Activated T-cell treated with anti-CD3 and anti-CD28 coated beads, Interleukin-2, amount 50 U/mL, for 4 hours (primary cell): ENCODE data around the gene RPN2. TPM values are rescaled to one million over a fixed set of nuclear protein-coding genes. Genes with fewer than 3 reads are reported as not detected.

Experiments used
- ATAC-seq, 2 donors: fragments of 200-7000 bp; cut with Tn5 transposase; one replicate each; pipeline ENCODE4 v1.10.0; 2021
- DNase-seq: peaks from one replicate; pipeline ENCODE4 v3.0.0-alpha.2; 2020
- H3K27me3 Mint-ChIP-seq: one replicate; pipeline ENCODE4 v1.8.0; 2021; ENCODE audit warnings: low read depth, mixed read lengths
- H3K36me3 Mint-ChIP-seq: one replicate; pipeline ENCODE4 v1.8.0; 2022; ENCODE audit warnings: mixed read lengths; ENCODE audit not compliant: insufficient read depth
- H3K4me1 Mint-ChIP-seq: one replicate; pipeline ENCODE4 v1.8.0; 2021; ENCODE audit warnings: low read depth, mixed read lengths
- H3K4me3 Mint-ChIP-seq: one replicate; pipeline ENCODE4 v1.8.0; 2021; ENCODE audit warnings: mild to moderate bottlenecking, moderate library complexity, mixed read lengths
- H3K9me3 Mint-ChIP-seq: one replicate; pipeline ENCODE4 v1.8.0; 2021; ENCODE audit warnings: mixed read lengths
- total RNA-seq, 3 donors: library from RNA; stranded (reverse); gene quantifications; one replicate each; pipeline ENCODE4 v1.2.1, GENCODE V29; 2021

RPN2 gene
- total RNA-seq, 3 donors from 2014 or later = 186 to 199 (median 188) TPM

DNA sequence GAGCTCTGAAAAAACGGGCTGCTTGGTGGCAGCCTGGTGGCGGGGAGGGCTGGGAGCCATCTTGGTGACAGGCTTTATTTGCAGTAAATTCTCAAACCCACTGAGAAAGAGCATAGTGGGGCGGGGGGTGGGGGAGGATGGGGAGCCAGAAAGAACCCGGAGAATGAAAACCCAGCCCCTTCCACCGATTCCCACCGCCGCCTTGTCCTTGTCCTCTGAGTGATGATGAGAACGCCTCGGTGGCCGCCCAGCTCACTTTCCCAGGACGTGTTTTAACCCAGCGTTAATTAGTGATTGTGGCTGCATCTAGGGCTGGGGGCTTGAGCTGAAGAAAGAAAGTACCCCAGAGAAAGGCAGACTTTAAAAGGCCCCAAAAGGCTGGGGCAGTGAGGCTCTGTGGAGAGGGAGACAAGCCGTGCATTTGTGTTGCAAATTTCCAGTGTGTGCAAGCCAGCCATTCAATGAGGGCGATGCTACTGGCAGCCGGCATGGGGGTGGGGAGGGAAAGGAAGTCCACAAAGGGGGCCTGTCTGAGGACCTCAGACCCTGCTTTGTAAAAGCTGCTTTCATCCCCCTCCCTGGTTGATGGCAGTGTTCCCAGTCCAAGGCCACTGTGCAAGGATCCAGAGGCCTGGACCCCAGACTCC is 88.7 kb downstream of the RPN2 start:
- Mint-ChIP-seq H3K9me3 (no peaks in the 10 kb centered on the region), H3K4me3 (no peak overlapping the region), H3K27me3 (no peaks in the 10 kb centered on the region), H3K4me1 (no peaks in the 10 kb centered on the region), H3K36me3 (no peaks in the 10 kb centered on the region)
- DNase-seq (no peak), ATAC-seq (no peak)

DNA sequence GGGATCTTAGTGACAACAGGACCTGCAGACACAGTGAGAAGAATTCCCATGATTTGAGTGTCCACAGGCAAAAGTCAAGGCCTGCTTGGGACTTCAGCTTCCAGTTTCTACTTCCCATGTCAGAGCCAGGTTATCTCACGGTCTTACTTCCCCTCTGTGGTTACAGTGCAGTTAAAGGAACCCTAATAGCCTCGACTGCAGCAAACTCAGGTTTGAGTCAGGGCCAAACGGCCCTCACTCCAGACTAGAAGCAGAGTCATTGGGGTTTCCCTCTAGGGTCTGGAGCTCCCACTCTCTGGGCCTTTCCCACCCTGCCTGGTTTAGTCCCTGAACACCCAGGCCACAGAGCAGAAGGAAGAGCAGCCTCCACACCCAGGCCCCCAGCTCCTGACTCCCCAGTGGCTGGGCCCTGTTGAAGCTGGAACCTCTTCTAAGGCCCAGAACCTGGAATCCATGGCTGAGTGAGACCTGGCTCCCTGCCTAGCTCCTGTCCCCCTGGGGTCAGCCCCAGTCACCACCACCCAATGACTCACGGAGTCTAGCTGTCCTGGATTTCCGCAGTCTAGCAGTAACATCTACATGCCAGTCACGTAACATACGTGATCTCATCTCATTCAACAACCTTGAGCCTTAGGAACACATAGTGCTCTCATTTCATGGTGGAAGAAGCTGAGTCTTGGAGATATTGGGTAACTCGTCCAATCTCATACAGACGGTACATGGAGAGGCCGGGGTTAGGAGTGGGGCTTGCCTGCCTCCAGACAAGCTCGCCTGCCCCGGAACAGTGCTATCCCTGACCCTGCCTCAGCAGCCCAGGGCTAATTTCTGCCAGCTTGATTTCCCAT is 91.7 kb downstream of the RPN2 start:
- DNase-seq = no peak
- no peak for ATAC-seq
- Mint-ChIP-seq H3K27me3 (peaks cover 3% of the 10 kb centered on the region), H3K9me3 (no peaks in the 10 kb centered on the region), H3K4me1 (no peaks in the 10 kb centered on the region), H3K36me3 (no peaks in the 10 kb centered on the region), H3K4me3 (no peak overlapping the region)

DNA sequence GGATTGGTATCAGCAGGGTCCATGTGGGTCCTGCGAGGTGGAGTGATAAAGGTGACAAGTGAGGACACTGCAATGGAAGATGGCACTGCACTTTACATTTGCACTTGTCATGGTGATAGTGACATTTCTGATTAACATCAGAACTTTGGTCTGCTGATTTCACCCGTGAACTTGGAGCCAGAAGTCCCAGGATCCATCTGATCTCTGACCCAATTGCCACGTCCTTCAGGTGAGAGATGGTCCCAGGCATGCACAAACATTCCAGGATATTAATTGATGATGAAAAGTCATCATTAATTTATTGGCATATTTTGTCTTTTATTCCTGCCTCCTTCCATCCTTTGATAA is 92.3 kb downstream of the RPN2 start:
- DNase-seq = no peak
- no peak overlapping the region for H3K4me3 Mint-ChIP-seq
- H3K9me3 Mint-ChIP-seq = no peaks in the 10 kb centered on the region
- peaks cover 3% of the 10 kb centered on the region for H3K27me3 Mint-ChIP-seq
- H3K36me3 Mint-ChIP-seq = no peaks in the 10 kb centered on the region
- no peaks in the 10 kb centered on the region for H3K4me1 Mint-ChIP-seq
- ATAC-seq = no peak

DNA sequence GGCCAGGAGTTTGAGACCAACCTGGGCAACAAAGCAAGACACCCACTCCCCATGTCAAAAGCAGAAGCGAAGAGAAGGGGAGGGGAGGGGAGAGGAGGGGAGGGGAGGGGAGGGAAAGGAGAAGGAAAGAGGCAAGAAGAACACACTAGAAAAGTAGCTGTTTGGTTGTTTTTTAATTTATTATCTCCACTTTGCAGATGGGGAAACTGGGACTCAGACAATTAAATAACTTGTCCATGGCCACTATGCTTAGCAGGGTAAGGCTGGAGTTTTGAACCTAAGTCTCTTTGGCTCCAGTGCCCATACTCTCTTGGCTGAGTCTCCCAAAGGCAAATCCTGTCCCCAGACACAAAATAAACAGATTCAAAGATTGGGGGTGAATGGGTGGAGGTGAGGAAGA is 94.9 kb downstream of the RPN2 start:
- peaks cover 3% of the 10 kb centered on the region for H3K27me3 Mint-ChIP-seq

DNA sequence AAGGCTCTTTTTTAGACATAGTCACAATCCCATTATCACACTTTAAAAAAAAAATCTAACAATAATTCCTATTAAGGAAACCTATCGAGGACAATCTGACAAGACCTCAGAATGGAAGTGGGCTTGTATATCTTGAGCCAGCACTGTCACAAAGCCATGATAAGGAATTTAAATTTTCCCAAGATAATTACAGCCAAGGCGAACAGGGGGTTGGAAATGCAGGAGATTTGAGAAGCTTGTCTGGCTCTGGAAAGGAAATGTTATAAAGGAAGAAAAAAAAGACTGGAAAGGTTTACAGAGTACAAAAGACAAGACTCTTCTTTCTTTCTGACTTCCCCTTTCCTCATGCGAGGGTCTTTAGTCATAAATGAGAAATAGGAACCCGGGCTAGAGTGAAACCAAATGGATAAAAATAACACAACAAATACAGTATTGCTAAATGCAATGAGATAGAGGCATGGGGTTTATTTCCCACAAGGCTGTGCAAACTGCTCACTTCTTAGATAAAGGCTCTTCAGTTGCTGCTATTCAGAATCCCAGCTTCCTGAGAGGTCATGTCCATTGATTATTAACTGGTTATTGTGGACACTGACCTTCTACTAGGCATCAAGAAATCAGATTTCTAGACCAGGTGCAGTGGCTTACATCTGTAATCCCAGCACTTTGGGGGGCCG is 95.9 kb downstream of the RPN2 start:
- ATAC-seq (no peak), DNase-seq (no peak)
- Mint-ChIP-seq H3K9me3 (no peaks in the 10 kb centered on the region), H3K36me3 (no peaks in the 10 kb centered on the region), H3K27me3 (peaks cover 3% of the 10 kb centered on the region), H3K4me3 (no peak overlapping the region), H3K4me1 (peaks cover 7% of the 10 kb centered on the region)

More for the DNA sequence above, 94.9 kb downstream of the RPN2 start:
- no peaks in the 10 kb centered on the region for H3K36me3 Mint-ChIP-seq
- no peaks in the 10 kb centered on the region for H3K9me3 Mint-ChIP-seq
- H3K4me1 Mint-ChIP-seq = peaks cover 7% of the 10 kb centered on the region
- ATAC-seq (no peak), DNase-seq (no peak)
- H3K4me3 Mint-ChIP-seq = no peak overlapping the region

DNA sequence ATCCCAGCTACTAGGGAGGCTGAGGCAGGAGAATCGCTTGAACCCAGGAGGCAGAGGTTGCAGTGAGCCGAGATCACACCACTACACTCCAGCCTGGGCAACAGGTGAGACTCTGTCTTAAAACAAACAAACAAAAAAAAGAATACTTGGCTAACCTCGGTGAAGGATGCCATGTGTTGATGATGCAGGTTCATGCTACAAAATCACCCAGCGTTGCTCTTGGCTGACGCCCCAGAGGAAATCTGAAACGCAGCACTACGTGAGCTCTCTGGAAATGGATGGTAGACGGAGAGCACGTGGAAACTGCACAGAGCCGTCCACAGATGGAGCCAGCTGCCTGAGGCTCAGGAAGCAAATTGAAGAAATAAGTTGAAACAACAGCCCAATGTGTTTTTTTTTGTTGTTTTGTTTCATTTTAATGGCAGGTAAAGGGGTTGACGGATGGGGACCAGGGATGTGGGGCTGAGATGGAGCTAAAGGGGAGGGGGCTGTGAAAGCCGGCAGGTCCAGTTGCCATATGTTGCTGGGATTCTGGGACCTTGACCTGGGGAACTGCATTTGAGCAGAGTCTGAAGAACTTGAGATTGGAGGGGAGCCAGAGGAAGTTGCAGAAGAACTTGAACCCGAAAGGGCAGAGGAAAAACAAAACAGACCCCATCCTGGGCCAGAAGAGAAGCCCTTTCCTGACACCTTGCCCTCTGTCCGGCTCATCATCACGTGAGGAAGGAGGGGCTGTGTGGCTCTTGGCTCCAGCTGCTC is 97.5 kb downstream of the RPN2 start:
- Mint-ChIP-seq H3K36me3 (no peaks in the 10 kb centered on the region), H3K4me3 (no peak overlapping the region), H3K4me1 (peaks cover 7% of the 10 kb centered on the region), H3K9me3 (no peaks in the 10 kb centered on the region), H3K27me3 (peaks cover 4% of the 10 kb centered on the region)
- ATAC-seq (peak in 1 of 2 donors; percentile 46), DNase-seq (no peak)

DNA sequence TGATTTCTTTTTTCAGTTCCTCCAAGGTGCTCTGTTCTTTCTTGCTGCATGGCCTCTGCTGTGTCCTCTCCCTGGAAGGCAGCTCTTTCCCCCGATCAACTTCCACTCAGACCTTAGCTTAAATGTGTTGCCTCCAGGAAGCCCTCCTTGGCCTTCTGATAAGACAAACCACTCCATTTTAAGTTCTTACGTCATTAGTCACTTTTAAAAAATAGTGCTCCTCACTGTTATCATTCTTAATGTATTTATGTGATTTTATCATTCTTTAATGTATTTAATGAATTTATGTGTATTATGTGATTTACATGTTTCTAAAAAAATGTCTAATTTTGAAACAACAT is 98.1 kb downstream of the RPN2 start:
- no peak overlapping the region for H3K4me3 Mint-ChIP-seq
- peaks cover 7% of the 10 kb centered on the region for H3K4me1 Mint-ChIP-seq
- no peaks in the 10 kb centered on the region for H3K9me3 Mint-ChIP-seq
- DNase-seq = no peak
- ATAC-seq = no peak
- H3K36me3 Mint-ChIP-seq = no peaks in the 10 kb centered on the region
- peaks cover 4% of the 10 kb centered on the region for H3K27me3 Mint-ChIP-seq

DNA sequence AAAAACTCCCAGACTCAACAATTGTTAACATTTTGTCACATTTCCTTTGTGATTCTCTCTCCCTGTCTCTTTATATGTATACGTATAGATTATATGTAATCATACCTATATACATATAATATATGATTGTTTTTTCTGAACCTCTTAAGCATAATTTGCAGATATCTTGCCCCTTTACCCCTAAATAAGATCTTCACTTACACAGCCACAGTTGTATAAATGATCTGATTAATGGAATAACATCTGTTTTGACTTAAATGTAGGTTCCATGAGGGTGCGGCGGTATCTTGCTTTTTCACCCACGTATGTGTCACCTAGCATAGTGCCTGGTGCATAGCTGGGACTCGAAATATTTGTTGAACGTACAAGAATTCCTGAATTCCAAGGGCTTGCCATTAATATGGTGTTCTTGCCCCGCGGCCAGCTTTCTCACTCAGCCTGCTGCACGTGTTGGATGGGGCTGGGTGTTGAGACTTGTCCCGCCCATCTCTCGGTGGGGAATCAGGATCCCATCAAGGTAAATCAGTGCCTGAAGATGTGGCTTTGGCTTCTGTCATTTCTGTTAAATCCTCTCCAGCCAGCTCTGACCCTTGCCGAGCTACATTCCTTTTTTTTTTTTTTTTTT is 99.9 kb downstream of the RPN2 start:
- no peak for DNase-seq
- Mint-ChIP-seq H3K4me3 (no peak overlapping the region), H3K4me1 (peaks cover 7% of the 10 kb centered on the region), H3K27me3 (peaks cover 1% of the 10 kb centered on the region), H3K9me3 (no peaks in the 10 kb centered on the region), H3K36me3 (no peaks in the 10 kb centered on the region)
- ATAC-seq = no peak

DNA sequence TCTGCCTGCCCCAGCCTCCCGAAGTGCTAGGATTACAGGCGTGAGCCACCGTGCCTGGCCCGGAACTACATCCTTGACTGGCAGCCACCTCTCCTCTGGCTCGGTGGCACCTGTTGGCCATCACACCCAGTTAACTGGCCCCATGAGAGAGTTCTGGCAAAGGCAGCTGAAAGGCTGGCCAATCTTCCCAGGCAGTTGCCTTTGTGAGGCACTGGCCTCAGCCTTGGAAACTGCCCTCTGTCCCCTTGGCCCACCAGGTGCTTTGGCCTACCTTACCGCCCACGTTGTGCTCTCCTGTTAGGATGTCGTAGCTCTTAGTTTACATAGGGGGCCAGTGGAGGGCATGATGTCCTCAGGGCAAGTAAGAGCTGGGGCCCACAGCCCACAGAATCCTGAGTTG is 100.7 kb downstream of the RPN2 start:
- Mint-ChIP-seq H3K9me3 (no peaks in the 10 kb centered on the region), H3K4me3 (no peak overlapping the region), H3K27me3 (peaks cover 1% of the 10 kb centered on the region), H3K4me1 (peaks cover 7% of the 10 kb centered on the region), H3K36me3 (no peaks in the 10 kb centered on the region)
- DNase-seq (no peak), ATAC-seq (no peak)

DNA sequence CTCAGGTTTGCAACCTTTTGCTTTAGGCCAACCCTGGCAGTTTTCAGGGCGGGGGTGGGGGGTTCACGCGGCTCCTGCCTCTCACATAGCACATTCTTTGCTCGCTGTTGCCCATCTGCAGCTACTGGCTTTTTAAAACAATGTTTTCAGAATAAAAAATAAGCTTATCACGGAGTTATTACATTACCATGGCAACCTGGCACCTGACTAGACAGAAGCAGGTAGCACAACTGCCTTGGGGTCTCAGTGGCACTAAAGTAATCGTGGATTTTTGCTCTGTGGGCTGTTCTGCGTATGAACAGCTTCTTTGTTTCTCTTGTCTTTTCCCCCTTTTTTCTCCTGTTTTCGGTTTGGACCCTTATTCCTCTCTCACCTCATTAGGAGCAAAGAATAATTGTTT is 101.3 kb downstream of the RPN2 start:
- no peaks in the 10 kb centered on the region for H3K36me3 Mint-ChIP-seq
- no peak for ATAC-seq
- no peaks in the 10 kb centered on the region for H3K9me3 Mint-ChIP-seq
- peaks cover 1% of the 10 kb centered on the region for H3K27me3 Mint-ChIP-seq
- H3K4me3 Mint-ChIP-seq = no peak overlapping the region
- no peak for DNase-seq
- H3K4me1 Mint-ChIP-seq = peaks cover 7% of the 10 kb centered on the region

DNA sequence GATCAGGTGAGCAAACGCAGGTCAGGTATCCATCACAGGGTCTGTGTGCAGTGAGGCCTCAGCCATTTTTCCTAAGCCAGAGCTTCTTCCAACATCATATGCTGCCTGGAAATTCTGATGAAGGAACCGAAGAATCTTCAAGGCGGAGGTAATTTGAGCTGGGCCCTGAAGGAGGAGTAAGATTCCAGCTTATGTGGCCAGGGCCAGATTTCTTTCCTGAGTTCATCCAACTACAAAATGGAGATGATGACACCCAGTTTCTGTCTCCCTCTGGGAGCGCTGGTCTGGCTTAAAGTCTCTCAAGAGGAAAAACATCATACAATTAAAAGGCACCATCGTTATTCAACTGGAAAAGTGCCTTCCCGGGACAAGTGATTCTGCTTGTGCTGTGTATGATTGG is 103.4 kb downstream of the RPN2 start:
- Mint-ChIP-seq H3K9me3 (no peaks in the 10 kb centered on the region), H3K27me3 (peaks cover 1% of the 10 kb centered on the region), H3K36me3 (no peaks in the 10 kb centered on the region), H3K4me1 (no peaks in the 10 kb centered on the region), H3K4me3 (no peak overlapping the region)
- no peak for DNase-seq
- ATAC-seq = no peak

DNA sequence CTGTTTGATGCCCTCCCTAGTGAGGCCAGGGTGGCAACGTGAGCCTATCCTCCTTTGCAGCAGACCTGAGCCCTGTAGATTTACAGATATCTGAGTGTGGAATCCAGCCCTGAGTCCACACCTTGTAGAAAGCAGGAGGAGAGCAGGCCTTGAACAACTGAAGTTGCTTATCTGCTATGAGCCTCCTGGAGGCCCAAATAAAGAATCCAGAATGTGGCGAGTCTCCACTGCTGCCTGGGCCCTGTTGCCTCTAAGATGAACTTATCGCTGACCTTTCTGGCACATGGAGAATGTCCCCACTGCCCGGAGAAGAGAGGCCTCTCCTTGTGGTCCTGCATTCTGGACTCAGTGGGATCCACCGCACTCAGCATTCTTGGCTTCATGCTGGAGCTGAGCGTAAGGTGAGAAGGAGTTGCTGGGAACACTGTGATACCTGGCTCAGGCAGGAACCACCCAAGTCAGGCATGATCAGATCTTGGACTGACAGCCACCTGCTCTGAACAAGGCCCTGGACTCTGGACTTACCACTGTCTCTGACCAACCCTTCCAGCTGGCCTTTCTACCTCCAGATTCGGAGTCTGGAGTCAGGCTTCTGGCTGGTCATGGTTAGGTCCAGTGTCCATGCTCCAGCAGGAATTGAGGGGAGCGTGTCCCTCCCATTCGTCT is 104.5 kb downstream of the RPN2 start:
- DNase-seq = no peak
- peaks cover 3% of the 10 kb centered on the region for H3K4me1 Mint-ChIP-seq
- peaks cover 1% of the 10 kb centered on the region for H3K27me3 Mint-ChIP-seq
- no peaks in the 10 kb centered on the region for H3K36me3 Mint-ChIP-seq
- no peak for ATAC-seq
- no peak overlapping the region for H3K4me3 Mint-ChIP-seq
- no peaks in the 10 kb centered on the region for H3K9me3 Mint-ChIP-seq

DNA sequence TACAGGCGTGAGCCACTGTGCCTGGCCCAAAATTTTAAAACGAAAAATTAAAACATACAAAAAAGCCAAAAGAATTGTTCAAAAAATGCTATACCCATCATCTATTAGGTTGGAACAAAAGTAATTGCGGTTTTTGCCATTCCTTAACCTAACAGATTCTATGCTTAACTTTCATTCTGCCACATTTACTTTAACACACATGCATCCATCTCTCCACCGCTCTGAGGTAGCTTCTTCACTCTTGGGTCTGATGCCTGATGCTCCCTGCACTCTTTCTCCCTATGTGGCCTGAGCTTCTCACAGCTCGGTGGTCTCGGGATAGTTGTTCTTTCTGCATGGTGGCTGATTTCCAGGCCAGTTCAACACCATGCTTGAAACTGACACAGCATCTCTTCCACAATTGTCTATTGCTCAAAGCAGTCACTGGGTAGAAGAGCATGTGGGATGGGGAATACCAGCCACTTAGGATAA is 105.6 kb downstream of the RPN2 start:
- no peaks in the 10 kb centered on the region for H3K36me3 Mint-ChIP-seq
- H3K27me3 Mint-ChIP-seq = peaks cover 1% of the 10 kb centered on the region
- ATAC-seq (no peak), DNase-seq (no peak)
- peaks cover 4% of the 10 kb centered on the region for H3K4me1 Mint-ChIP-seq
- H3K9me3 Mint-ChIP-seq = no peaks in the 10 kb centered on the region
- no peak overlapping the region for H3K4me3 Mint-ChIP-seq
